ENCODE measurements around the gene PLCG1. TPM values are rescaled to one million over a fixed set of nuclear protein-coding genes. Genes with fewer than 3 reads are reported as not detected.

The PLCG1 gene
- total and polyA plus RNA-seq, 10 donors = 28.0 to 144 (median 117) TPM

GRCh38 chr20:41160686-41161085 lies 23.3 kb downstream of the PLCG1 start:
- Histone ChIP-seq H3K4me1 (peaks cover 21 to 76% (median 48%) of the 10 kb centered on the region in 6 donors), H3K4me3 (no peak overlapping the region), H3K27me3 (replicated peaks in 1 of 7) (no peaks in the 10 kb centered on the region), H3K9me3 (no peaks in the 10 kb centered on the region), H3K36me3 (peaks cover 0 to 65% (median 44%) of the 10 kb centered on the region in 6 donors), H3K27ac (peak overlapping the region in 2 of 8 donors; percentile 82 to 91)
- TF ChIP-seq POLR2A (IDR thresholded peaks at IDR 0.05) (no peak), CTCF (IDR thresholded peaks at IDR 0.05 in 8 of 11, conservative IDR thresholded peaks at IDR 0.05 in 3 of 11) (no peak), POLR2AphosphoS5 (IDR thresholded peaks at IDR 0.05) (no peak)
- intact Hi-C loops (cut with DNase I; ENCODE audit: low total_unique reads) = no loop called here
- whole genome bisulfite sequencing, 5 donors = 84 to 98% (median 95%) methylated on average over 2 of the region's 2 CpGs
- no peak for DNase-seq

GRCh38 chr20:41161886-41162285 lies 24.5 kb downstream of the PLCG1 start:
- no peak for TF ChIP-seq POLR2A (IDR thresholded peaks at IDR 0.05)
- TF ChIP-seq CTCF (IDR thresholded peaks at IDR 0.05 in 8 of 11, conservative IDR thresholded peaks at IDR 0.05 in 3 of 11) = no peak
- TF ChIP-seq POLR2AphosphoS5 (IDR thresholded peaks at IDR 0.05) = no peak
- Histone ChIP-seq H3K36me3 (peaks cover 0 to 77% (median 56%) of the 10 kb centered on the region in 6 donors), H3K27me3 (replicated peaks in 1 of 7) (no peaks in the 10 kb centered on the region), H3K27ac (peak overlapping the region in 3 of 8 donors; percentile 28 to 91 (median 82)), H3K4me1 (peaks cover 14 to 66% (median 36%) of the 10 kb centered on the region in 6 donors), H3K4me3 (no peak overlapping the region), H3K9me3 (no peaks in the 10 kb centered on the region)
- DNase-seq = no peak
- intact Hi-C loops (cut with DNase I; ENCODE audit: low total_unique reads) = no loop called here
- WGBS, 5 donors = 46 to 76% (median 70%) methylated on average over 1 of the region's 1 CpG

GRCh38 chr20:41162396-41162795 lies 25.1 kb downstream of the PLCG1 start:
- Histone ChIP-seq H3K27ac (peak overlapping the region in 3 of 8 donors; percentile 28 to 91 (median 82)), H3K36me3 (peaks cover 0 to 82% (median 61%) of the 10 kb centered on the region in 6 donors), H3K9me3 (no peaks in the 10 kb centered on the region), H3K27me3 (replicated peaks in 1 of 7) (no peaks in the 10 kb centered on the region), H3K4me1 (peaks cover 14 to 66% (median 32%) of the 10 kb centered on the region in 6 donors), H3K4me3 (no peak overlapping the region)
- intact Hi-C loops (cut with DNase I; ENCODE audit: low total_unique reads) = no loop called here
- WGBS, 5 donors = 87 to 99% (median 95%) methylated on average over 11 of the region's 11 CpGs
- DNase-seq = no peak
- TF ChIP-seq POLR2AphosphoS5 (IDR thresholded peaks at IDR 0.05) = peak in 1 of 3 donors; percentile 24
- TF ChIP-seq CTCF (IDR thresholded peaks at IDR 0.05 in 8 of 11, conservative IDR thresholded peaks at IDR 0.05 in 3 of 11) = no peak

- Histone ChIP-seq H3K4me3 (no peak overlapping the region), H3K4me1 (peaks cover 2 to 62% (median 25%) of the 10 kb centered on the region in 6 donors), H3K9me3 (no peaks in the 10 kb centered on the region), H3K27me3 (replicated peaks in 1 of 7) (no peaks in the 10 kb centered on the region), H3K36me3 (peaks cover 0 to 96% (median 73%) of the 10 kb centered on the region in 6 donors), H3K27ac (no peak overlapping the region)
- 95 to 98% (median 96%) methylated on average over 11 of the region's 11 CpGs for WGBS, 5 donors
- no peak for TF ChIP-seq CTCF (IDR thresholded peaks at IDR 0.05 in 8 of 11, conservative IDR thresholded peaks at IDR 0.05 in 3 of 11)
- no peak for TF ChIP-seq POLR2A (IDR thresholded peaks at IDR 0.05)
- no peak for TF ChIP-seq POLR2AphosphoS5 (IDR thresholded peaks at IDR 0.05)
- intact Hi-C loops (cut with DNase I; ENCODE audit: low total_unique reads) = no loop called here
- peak; percentile 70 for DNase-seq
Observed at GRCh38 chr20:41163821-41164220, 26.5 kb downstream of the PLCG1 start.
